ENCODE data around the gene HES3.

- TF ChIP-seq CTCF (IDR thresholded peaks at IDR 0.05) (no peak; the same call in 1 of the 2 replicates), ZFX (IDR thresholded peaks at IDR 0.05; ENCODE audit: borderline replicate concordance) (no peak)
Measured at GRCh38 chr1:6209661-6210580, 34.1 kb upstream of the HES3 start.
